Calu3 (cell line): Measurements from ENCODE around the gene DUSP19. TPM values are rescaled to one million over a fixed set of nuclear protein-coding genes. Genes with fewer than 3 reads are reported as not detected.
A peak's percentile ranks its signal among the peaks of the same experiment; 100 is the strongest.

Experiments
- BruUV-seq: library from RNA; stranded (reverse); fragments of 400-500 nt; replicated peaks from 2 replicates; lab custom pipeline; 2021; lab: Mats Ljungman, UMichigan
- CTCF ChIA-PET: fragments of 300-600 bp; sonication (Branson Sonifier 250); formaldehyde crosslinking; loops from one replicate; lab custom pipeline; 2022; ENCODE audit warnings: antibody characterized with exemption; lab: Charles Lee
- DNase-seq: peaks from one replicate; pipeline ENCODE4 v3.0.0; 2022
- H3K27ac Mint-ChIP-seq: one replicate; pipeline ENCODE4 v1.8.0; 2022; ENCODE audit warnings: mixed read lengths; ENCODE audit not compliant: unreplicated experiment
- H3K27me3 Mint-ChIP-seq: one replicate; pipeline ENCODE4 v1.8.0; 2022; ENCODE audit warnings: mixed read lengths; ENCODE audit not compliant: unreplicated experiment
- H3K36me3 Mint-ChIP-seq: one replicate; pipeline ENCODE4 v1.8.0; 2022; ENCODE audit warnings: mild to moderate bottlenecking, moderate library complexity, mixed read lengths; ENCODE audit not compliant: insufficient read depth, unreplicated experiment
- H3K4me1 Mint-ChIP-seq: one replicate; pipeline ENCODE4 v1.8.0; 2022; ENCODE audit warnings: mild to moderate bottlenecking, low read depth, mixed read lengths; ENCODE audit not compliant: unreplicated experiment
- H3K4me3 Mint-ChIP-seq: one replicate; pipeline ENCODE4 v1.8.0; 2022; ENCODE audit warnings: mild to moderate bottlenecking, low read depth, moderate library complexity, mixed read lengths; ENCODE audit not compliant: unreplicated experiment
- H3K9me3 Mint-ChIP-seq: one replicate; pipeline ENCODE4 v1.8.0; 2022; ENCODE audit warnings: low read depth, mixed read lengths; ENCODE audit not compliant: unreplicated experiment
- intact Hi-C: fragments of 100-400 bp; cut with micrococcal nuclease; formaldehyde crosslinking; loops from one replicate; pipeline ENCODE4 v1.10.0; 2022; ENCODE audit not compliant: unreplicated experiment
- total RNA-seq: library from RNA; stranded (reverse); gene quantifications from 2 replicates; pipeline ENCODE4 v1.2.3, GENCODE V29; 2022
- TF ChIP-seq, protein P1 (sequence below): fragments of 200-600 bp; IDR thresholded peaks from one replicate; pipeline ENCODE4 v1.8.0; 2022; ENCODE audit warnings: antibody characterized with exemption; ENCODE audit not compliant: unreplicated experiment

The DUSP19 gene
- total RNA-seq, 1 experiment from 2014 or later, result 1.6 TPM

DNA sequence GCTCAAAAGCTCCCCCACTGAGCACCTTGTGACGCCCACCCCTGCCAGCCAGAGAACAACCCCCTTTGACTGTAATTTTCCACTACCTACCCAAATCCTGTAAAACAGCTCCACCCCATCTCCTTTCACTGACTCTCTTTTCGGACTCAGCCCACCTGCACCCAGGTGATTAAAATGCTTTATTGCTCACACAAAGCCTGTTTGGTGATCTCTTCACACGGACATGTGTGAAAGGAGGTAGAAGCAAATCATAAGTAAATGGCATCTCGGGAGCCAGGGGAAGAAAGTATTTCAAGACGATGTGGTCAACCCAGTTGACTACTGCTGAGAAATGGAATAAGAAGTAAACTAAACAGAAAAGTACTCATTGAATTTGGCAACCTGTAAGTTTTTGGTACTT is 29.1 kb upstream of the DUSP19 start:
- Mint-ChIP-seq H3K9me3 (peaks cover 7% of the 10 kb centered on the region), H3K27me3 (peaks cover 22% of the 10 kb centered on the region), H3K27ac (no peak overlapping the region), H3K4me3 (no peak overlapping the region), H3K4me1 (no peaks in the 10 kb centered on the region), H3K36me3 (no peaks in the 10 kb centered on the region)
- TF ChIP-seq, protein P1, sequence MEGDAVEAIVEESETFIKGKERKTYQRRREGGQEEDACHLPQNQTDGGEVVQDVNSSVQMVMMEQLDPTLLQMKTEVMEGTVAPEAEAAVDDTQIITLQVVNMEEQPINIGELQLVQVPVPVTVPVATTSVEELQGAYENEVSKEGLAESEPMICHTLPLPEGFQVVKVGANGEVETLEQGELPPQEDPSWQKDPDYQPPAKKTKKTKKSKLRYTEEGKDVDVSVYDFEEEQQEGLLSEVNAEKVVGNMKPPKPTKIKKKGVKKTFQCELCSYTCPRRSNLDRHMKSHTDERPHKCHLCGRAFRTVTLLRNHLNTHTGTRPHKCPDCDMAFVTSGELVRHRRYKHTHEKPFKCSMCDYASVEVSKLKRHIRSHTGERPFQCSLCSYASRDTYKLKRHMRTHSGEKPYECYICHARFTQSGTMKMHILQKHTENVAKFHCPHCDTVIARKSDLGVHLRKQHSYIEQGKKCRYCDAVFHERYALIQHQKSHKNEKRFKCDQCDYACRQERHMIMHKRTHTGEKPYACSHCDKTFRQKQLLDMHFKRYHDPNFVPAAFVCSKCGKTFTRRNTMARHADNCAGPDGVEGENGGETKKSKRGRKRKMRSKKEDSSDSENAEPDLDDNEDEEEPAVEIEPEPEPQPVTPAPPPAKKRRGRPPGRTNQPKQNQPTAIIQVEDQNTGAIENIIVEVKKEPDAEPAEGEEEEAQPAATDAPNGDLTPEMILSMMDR, result no peak
- no peak for DNase-seq
- intact Hi-C loops, result no loop called here
- CTCF ChIA-PET, result no interaction called here
- no TSS peak for BruUV-seq

DNA sequence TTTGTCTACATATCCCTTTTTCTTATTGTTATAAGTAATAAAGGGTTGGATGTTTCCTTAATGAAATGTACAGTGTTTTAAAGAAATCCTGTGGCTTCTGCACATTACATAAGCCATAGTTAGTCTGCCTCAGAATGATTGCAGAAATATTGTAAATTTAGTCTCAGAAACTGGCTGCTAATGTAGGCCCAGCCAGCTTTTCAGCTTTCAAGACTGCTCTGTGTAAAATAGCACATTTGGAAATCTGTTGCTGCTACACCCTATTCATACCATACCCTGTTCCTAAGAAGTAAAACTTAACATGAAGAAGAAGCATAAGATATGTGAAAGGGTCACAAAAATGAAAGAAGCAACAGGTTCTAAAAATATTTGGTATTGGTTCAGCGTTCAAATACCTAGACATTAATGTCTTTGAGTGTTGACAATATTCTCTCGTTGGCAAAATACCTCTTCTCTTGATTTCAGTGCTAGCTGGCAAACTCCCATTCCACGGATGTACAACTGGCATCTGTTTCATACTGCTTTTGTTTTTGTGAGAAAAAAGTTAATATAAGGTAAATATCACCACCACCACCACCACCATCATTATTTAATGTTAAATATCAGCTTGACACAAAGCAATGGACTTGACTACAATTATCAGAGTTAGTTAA is 21.1 kb upstream of the DUSP19 start:
- H3K4me3 Mint-ChIP-seq, result no peak overlapping the region
- intact Hi-C loops, result no loop called here
- DNase-seq, result no peak
- CTCF ChIA-PET, result interaction anchor here (0.7 kb wide), 1 partner anchor 1209 kb away, joined by 3 read pairs; no protein-coding TSS in a partner anchor
- TF ChIP-seq, protein P1, result no peak
- H3K27ac Mint-ChIP-seq, result no peak overlapping the region
- no TSS peak for BruUV-seq
- H3K27me3 Mint-ChIP-seq, result peaks cover 5% of the 10 kb centered on the region
- no peaks in the 10 kb centered on the region for H3K9me3 Mint-ChIP-seq
- H3K4me1 Mint-ChIP-seq, result peaks cover 7% of the 10 kb centered on the region
- H3K36me3 Mint-ChIP-seq, result no peaks in the 10 kb centered on the region

DNA sequence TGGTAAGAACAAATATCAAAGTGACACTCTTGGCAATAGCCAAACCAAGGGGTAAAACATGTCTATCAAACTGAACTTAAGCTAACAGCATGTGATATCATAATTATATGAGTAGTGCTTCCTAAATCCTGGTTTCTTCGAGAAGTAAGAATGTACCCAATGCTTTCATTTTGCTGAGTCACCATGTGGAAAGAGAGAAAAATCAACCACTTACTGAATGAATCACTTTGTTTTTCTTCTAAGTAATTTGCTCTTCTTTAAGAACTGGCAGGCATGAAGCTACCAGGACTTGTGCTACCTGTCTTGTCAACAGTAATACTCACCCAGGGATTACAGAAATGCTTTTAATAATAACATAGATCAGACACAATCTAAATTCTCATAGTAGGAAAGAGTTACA is 19.0 kb upstream of the DUSP19 start:
- DNase-seq, result no peak
- Mint-ChIP-seq H3K36me3 (no peaks in the 10 kb centered on the region), H3K27me3 (no peaks in the 10 kb centered on the region), H3K27ac (peak overlapping the region; percentile 34), H3K4me3 (no peak overlapping the region), H3K9me3 (no peaks in the 10 kb centered on the region), H3K4me1 (peaks cover 7% of the 10 kb centered on the region)
- CTCF ChIA-PET, result interaction anchor here (0.9 kb wide), 1 partner anchor 10 kb away, joined by 3 read pairs; no protein-coding TSS in a partner anchor
- intact Hi-C loops, result no loop called here
- TF ChIP-seq, protein P1, result no peak
- BruUV-seq, result no TSS peak

DNA sequence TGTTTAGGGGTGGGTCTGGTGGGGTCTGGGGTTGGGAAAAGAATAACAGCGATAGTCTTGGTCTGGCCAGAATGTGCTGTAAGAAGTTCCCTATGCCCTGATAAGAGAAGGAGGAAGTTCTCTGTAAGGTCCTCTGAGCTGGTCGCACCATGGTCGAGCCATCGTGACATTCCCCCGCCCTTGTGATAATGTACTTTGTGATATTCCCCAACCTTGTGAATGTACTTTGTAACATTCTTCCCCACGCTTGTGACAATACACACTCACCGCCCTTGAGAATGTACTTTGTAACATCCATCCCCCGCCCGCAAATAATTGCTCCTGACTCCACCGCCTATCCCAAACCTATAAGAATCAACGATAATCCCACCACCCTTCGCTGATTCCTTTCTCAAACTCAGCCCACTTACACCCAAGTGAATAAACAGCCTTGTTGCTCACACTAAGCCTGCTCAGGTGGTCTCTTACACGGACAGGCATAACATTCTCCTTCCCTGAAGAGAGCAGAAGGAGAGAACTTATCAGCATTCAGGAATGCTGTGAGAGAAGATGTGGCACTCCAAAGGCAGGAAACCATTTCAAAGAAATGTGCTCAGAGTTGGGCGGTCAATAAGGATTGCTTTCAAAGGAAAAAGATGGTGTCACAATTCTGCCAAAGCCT is 17.8 kb upstream of the DUSP19 start:
- Mint-ChIP-seq H3K4me1 (peaks cover 7% of the 10 kb centered on the region), H3K4me3 (no peak overlapping the region), H3K9me3 (no peaks in the 10 kb centered on the region), H3K36me3 (no peaks in the 10 kb centered on the region), H3K27me3 (no peaks in the 10 kb centered on the region), H3K27ac (no peak overlapping the region)
- CTCF ChIA-PET, result interaction anchor here (0.6 kb wide), 1 partner anchor 16 kb away, joined by 4 read pairs; no protein-coding TSS in a partner anchor
- no peak for DNase-seq
- intact Hi-C loops, result no loop called here
- TF ChIP-seq, protein P1, result no peak
- BruUV-seq, result no TSS peak
